GM19463 (cell line): ENCODE data around the gene CCL16.
A peak's percentile ranks its signal among the peaks of the same experiment; 100 is the strongest.
"Not testable (repeated sequence)": the region's sequence is repeated elsewhere in the genome, so short reads cannot be mapped to it uniquely, and the experiment has no call there.

Experiments used
- ATAC-seq: cut with Tn5 transposase; IDR thresholded peaks from one replicate; pipeline ENCODE4 v1.9.1; 2021; ENCODE audit warnings: mild to moderate bottlenecking, moderate library complexity; ENCODE audit not compliant: unreplicated experiment

The CCL16 gene

DNA sequence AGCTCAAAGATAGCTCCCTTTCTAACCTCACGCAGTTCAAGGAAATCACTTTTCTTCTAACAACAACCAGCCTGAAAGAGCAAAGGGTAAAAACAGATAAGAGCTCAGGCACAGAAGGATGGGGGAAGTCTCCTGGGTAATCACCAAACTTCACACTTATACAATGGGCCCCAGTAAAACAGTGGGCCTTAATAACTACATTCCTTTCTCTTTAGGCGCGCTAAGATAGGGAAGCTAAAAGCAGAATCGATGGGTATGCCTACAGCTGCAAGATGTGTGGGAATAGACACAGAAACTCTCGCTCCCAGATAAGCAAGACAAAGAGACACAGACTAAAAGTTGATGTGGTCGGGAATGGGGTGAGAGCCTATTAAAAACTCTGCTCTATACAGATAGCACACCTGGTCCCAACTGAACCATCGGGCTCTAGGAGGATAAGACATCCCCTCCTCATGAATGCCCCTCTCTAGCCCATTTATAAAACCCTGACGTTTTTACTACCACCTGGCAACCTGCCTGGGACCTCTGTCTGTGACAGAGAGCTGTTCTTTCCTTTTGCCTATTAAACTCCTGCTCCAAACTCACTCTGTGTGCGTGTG lies 38.6 kb downstream of the CCL16 start:
- ATAC-seq = no peak

GRCh38 chr17:35938492-35938891 lies 42.8 kb downstream of the CCL16 start:
- ATAC-seq = not testable (repeated sequence)

- ATAC-seq = no peak
Measured at GRCh38 chr17:35936063-35936462, 45.2 kb downstream of the CCL16 start.

DNA sequence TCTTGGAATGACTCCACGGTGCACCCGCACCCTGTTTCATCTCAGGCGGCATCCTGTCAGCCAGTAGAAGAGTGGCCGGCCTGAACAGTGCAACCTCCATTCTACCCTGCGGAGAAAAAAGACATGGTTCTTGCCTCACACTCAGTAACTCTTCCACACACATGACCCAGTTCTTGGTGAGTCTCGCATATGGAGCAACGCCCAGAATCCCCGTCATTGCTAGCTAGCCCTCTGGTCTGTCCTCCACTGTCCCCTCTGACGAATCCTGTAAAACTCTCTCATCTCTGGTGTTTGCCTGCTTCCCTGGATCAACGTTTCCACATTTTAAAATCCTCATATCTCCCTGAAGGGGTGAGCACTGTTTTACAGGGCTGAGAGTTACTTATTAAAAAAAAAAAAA lies 46.5 kb downstream of the CCL16 start:
- ATAC-seq = no peak

- no peak for ATAC-seq
Measured at GRCh38 chr17:35932586-35932985, 48.7 kb downstream of the CCL16 start.

DNA sequence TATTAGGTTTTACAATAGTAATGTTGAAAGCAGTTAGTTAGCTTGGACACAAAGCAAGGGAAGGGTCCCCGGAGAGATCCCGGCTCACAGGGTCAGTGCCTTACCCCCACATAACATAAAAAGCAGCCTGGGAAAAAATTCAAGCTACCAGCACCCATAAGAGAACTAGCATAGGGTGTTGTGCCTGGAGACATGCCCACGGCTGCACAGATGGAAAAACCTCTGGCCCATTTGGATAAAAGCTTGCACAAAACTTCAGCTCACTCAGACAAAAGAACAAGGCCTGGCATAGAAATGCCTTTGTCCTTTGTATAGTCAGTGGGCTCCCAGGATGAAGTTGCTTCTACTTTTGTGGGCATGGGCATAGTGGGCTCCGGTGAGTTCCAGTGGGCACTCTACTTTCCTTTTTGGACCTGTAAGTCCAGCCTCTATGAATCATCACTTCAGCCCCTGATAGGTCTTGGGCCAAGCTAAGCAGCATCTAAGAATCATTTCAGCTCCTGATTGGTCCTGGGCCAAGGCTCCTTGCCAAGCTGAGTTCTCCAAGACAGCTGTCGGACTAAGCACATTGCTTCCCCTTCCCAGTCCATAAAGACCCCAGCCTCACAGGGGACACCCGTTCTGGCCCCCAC lies 49.4 kb downstream of the CCL16 start:
- ATAC-seq = no peak

DNA sequence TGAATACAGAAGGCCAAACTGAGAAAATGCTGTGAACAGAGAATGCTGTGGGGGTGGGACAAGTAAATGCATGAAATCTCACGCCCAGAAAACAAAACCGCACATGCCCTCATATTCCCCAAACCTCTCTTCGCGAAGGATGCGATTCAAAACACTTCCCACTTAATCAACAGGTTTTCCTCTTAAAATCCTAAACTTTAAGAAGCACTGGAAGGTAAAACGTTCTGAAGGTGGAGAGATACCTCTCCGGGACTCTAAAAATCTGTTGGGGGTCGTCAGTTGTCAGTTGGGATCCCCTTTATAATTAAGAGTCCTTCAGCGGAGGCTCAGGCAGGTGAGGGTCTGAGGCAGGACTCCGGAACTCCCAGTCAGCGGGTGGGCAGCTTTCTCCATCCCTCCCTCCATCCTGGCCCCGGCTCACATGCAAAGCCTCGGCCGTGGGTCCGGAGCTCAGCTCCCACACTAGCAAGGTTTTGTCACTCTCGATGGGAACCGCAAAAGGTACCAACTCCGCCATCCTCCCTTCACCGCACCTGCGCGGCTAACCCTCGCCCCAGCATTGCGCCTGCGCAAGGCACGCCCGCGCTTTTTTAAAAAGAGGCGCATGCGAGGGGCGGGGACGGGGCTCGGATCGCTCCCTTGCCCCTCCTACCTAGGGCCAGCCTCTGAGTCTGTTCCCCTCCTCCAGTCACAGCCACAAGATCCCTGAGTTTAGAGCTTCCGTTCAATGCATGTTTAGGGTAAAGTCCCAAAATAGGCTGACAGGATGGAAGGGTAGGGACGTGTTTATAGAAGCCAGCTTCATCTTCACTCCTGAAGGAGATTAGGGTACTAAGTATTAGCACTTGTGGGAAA lies 50.9 kb downstream of the CCL16 start, which contains the start of gene RDM1:
TSS of gene RDM1 (minus strand) at position 563 of the 855 bp plus-strand sequence. CDS start at position 517, 46 bp downstream.
- ATAC-seq = peak; percentile 60

- no peak for ATAC-seq
Measured at GRCh38 chr17:35927714-35928113, 53.6 kb downstream of the CCL16 start.
